AG09309 (cell line): ENCODE data around the gene ADPGK.

ENCODE experiments used
- DNase-seq: peaks from one replicate; pipeline ENCODE4 v3.0.0-alpha.2; 2010; ENCODE audit warnings: low read depth
- H3K4me3 ChIP-seq: 2 replicates; pipeline ENCODE4 v1.5.1; 2011; ENCODE audit warnings: mild to moderate bottlenecking, low read depth, low read length, moderate library complexity; ENCODE audit not compliant: control insufficient read depth
- CTCF ChIP-seq: IDR thresholded peaks from 2 replicates; pipeline ENCODE4 v1.5.1; 2011; ENCODE audit warnings: mild to moderate bottlenecking, low read depth, low read length, inconsistent platforms; ENCODE audit not compliant: insufficient read depth, control insufficient read depth; ENCODE audit errors: missing control alignments

ADPGK gene

GRCh38 chr15:72774696-72775383 is 8.7 kb downstream of the ADPGK start:
- DNase-seq, result no peak
- TF ChIP-seq CTCF, result no peak
- H3K4me3 ChIP-seq, result no peak overlapping the region

- DNase-seq, result no peak
- TF ChIP-seq CTCF, result no peak
These were observed 12.2 kb downstream of the ADPGK start for GRCh38 chr15:72771329-72771725.

GRCh38 chr15:72770673-72771328 is 12.8 kb downstream of the ADPGK start:
- TF ChIP-seq CTCF, result no peak
- no peak for DNase-seq

More at GRCh38 chr15:72771329-72771725, 12.2 kb downstream of the ADPGK start:
- H3K4me3 ChIP-seq, result no peak overlapping the region

GRCh38 chr15:72766780-72767179 is 16.8 kb downstream of the ADPGK start:
- TF ChIP-seq CTCF, result no peak
- DNase-seq, result no peak
- no peak overlapping the region for H3K4me3 ChIP-seq

More at GRCh38 chr15:72770673-72771328, 12.8 kb downstream of the ADPGK start:
- no peak overlapping the region for H3K4me3 ChIP-seq

- no peak for DNase-seq
- TF ChIP-seq CTCF, result no peak
- no peak overlapping the region for H3K4me3 ChIP-seq
These were observed 17.5 kb downstream of the ADPGK start for GRCh38 chr15:72766025-72766424.

GRCh38 chr15:72764656-72765055 is 18.9 kb downstream of the ADPGK start:
- no peak overlapping the region for H3K4me3 ChIP-seq
- no peak for DNase-seq
- TF ChIP-seq CTCF, result no peak
